NCI-H524 treated with DMSO at 0.1 percent for 48 hours (cell line): ENCODE data around the gene MGAT4C.
"Not testable (repeated sequence)": the region's sequence is repeated elsewhere in the genome, so short reads cannot be mapped to it uniquely, and the experiment has no call there.

ENCODE experiments used
- DNase-seq: peaks from one replicate; lab custom pipeline; 2025; lab: John Stamatoyannopoulos, UW

Gene MGAT4C

DNA sequence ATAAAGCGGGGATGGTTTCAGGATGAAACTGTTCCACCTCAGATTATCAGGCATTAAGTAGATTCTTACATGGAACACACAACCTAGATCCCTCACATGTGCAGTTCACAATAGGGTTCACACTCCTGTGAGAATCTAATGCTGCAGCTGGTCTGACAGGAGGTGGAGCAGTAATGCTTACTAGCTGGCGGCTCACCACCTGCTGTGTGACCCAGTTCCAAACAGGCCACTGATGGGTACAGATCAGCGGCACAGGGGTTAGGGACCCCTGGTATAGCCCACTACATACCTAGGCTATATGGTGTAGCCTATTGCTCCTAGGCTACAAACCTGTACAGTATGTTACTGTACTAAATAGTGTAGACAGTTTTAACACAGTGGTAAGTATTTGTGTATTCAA lies 129.3 kb downstream of the MGAT4C start:
- DNase-seq = not testable (repeated sequence)

DNA sequence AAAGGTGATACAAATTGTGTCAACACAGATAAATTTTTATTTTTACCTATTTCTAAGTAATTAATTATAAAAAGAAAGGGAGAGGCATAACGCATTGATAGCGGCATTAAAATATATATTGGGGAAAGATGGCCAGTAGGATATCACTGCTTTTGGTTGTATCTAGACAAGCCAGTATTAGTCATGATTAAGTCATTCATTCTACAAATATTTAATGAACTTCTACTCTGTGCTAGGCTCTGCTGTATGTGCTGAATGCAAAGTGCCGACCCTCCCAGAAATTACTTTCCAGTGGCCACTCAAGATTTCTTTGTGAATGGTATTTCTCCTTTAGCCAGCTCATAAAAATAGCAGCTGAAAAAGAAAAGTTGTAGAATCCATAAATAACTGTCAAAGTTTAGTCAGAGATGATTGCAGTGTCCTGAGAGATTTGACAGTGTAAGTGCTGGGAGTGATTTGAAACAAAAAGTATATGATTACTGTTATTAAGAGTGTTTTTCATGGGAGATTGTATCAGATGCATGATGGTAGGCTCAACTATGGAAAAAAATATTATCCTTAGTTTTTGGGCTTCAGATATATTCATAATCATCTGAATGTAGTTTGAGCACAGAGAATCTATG lies 133.2 kb downstream of the MGAT4C start:
- DNase-seq = no peak

DNA sequence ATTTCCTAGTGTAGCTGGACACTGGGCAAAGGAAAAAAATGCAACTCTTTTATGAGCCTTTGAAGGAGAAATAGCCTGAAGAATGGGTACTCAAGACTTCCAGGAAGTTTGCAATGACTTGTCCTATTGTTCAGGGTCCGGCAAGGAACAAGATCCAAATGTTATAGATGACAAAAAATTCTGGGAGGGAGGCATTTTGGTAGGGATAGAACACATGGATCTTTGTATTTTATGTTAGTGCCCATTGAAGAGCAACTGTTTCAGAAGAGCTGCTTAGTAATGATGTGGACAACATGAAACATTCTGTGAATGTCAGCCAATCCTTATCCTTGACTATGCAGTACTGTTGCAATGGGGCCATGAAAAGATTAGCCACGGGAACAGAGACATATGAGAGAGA lies 138.0 kb downstream of the MGAT4C start:
- no peak for DNase-seq

DNA sequence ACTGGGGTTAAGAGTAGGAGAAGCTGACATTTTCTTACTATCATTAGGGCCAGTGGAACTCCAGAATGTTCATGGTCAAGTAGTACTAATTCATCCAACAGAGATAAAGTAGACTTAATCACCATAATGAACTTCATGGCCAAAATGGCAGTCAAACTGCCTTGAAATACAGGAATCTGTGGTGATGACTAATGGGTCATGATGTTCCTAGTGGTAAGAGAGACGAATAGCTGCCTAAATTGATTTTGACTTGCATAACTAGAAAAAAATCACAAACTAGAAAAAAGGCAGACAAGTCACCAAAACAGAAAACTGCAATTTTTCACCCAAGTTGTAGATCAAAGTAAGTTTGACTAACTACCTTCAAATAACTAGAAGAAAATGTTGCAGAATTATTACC lies 138.5 kb downstream of the MGAT4C start:
- DNase-seq = no peak

DNA sequence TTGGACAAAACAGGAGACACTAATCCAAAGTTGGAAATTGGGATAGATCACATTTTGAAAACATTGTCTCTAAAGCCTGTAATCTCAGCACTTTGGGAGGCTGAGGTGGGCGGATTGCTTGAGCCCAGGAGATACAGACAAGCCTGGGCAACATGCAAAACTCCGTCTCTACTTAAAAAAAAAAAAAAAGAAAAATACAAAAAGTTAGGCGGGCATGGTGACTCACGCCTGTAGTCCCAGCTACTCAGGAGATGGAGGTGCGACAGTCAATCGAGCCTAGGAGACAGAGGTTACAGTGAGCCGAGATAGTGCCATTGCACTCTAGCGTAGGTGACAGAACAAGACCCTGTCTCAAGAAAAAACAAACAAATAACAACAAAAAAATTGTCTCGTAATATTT lies 152.1 kb downstream of the MGAT4C start:
- no peak for DNase-seq

DNA sequence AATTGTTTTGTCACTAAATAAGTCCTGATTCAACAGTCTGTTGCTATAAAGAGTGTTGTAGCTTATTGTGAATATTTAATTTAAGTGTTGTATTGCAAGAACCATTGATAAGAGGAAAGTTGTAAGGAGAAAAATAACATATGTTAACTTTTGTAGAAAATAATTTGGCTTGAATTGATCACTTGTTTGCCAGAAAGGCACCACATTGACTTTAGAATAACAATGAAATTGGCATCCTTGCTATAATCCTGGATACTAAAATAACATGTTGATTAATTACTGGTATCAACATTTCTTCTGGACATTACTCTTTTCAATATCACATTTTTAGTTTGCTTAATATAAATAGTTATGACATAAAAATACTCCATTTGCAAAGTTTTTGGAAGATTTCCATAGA lies 159.0 kb downstream of the MGAT4C start:
- DNase-seq = no peak

DNA sequence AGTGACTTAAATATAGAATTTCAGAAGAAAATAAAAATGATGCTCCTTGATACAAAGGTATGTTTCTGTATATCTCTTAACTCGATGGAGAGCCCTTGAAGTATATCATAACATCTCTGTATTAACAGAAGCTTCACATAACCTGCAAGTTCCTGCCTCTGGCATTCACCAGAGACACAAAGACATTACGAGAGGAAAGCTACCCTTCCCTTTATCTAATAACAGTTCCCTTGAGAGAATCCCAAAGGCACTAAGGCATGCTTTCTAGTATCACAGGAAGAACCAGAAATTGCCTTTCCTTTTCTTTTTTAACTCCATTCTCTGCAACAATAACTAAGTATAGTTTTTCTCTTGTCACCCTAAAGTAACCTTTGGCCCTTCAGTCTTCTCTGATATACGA lies 164.5 kb downstream of the MGAT4C start:
- no peak for DNase-seq

DNA sequence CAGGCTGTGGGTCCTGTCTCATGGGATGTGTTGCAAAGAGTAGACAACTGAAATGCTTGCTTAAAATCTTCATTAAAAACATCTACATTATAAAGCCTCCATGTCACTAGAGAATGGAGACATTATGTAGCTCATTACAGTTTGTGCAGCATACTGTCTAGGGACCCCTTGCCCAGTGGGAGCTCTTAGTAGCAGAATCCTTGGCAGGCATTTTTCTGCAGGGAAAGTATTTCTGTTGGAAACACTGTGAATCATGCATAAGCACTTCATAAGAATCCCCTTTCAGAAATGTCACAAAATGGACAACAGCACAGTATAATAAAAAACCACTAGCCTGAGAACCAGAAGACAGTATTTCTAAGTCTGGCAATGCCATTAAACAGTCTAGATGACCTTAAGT lies 174.3 kb downstream of the MGAT4C start:
- no peak for DNase-seq

DNA sequence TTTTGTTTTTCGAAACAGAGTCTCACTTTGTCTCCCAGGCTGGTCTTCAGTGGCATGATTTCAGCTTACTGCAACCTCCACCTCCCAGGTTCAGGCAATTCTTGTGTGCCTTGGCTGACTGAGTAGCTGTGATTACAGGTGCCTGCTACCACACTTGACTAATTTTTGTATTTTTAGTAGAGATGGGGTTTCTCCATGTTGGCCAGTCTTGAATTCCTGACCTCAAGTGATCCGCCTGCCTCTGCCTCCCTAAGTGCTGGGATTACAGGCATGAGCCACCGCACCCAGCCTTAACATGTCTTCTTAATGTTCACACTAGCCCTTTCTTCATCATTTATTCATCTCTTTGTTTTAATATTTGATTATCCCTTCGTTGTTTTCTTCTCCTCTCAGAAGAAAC lies 197.1 kb downstream of the MGAT4C start:
- DNase-seq = not testable (repeated sequence)

DNA sequence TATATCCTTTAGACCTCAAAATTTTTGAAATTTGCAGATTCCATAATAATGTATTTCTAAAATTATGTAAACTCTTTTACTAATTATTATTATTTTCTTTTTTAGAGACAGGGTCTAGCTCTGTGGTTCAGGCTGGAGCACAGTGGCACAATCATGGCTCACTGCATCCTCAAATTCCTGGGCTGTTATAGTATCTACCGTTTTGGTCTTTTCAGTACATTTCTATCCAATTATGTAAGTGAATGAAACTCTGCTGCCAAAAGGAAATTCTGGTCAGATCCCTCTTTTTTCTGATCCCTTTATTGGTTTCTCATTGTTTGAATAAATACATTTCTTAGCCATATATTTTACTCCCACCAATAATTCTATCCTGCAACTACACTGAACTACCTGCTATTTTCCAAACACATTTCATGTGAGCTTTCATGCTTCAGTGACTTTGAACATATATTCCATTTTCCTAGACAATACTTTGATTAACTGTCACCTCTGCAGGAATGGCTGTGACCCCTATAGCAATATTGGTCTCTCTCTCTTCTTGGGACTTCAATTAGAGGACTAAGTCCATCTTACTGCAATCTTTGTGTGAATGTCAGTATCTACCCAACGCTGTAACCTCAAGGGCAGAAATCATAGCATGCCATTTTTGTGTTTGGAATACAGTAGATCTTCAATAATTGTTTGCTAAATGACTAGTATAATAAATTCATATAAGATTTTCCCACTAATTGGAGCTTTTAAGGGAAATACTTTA lies 198.9 kb downstream of the MGAT4C start:
- DNase-seq = no peak

DNA sequence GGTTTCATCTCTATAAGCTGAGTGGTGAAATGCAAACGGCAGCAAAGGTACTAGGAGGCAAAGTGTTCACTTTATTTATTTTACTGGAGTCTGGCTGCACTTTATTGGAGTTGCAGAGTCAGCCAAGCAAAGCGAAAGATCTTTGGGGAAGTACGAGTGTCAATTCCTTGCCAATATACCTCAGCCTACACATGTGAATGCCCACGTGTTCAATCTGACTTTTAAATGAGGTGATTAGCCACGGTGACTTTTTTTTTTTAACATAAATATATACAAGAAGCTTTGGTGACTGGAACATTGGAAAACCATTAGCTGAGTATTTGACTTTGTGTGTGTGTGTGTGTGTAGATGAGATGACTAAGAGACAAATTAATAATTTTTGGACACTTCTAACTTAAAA lies 203.3 kb downstream of the MGAT4C start:
- no peak for DNase-seq

DNA sequence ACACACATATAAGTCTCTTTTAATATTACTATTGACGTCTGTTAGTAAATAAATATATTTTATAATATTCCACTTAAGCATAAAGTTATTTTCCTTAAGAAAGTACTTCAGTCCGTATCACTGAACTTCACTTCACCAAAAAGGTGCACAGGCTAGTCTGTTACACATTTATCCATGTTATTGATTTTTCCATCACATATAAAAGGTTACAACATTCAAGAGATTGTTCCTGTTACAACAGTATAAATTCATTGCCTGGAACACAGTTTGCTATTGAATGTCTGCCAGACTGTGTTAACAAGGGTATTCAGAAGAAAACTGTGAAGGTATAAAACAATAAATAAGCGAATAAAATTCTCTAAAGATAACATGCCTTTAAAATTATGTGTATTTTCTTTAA lies 206.2 kb downstream of the MGAT4C start:
- no peak for DNase-seq

DNA sequence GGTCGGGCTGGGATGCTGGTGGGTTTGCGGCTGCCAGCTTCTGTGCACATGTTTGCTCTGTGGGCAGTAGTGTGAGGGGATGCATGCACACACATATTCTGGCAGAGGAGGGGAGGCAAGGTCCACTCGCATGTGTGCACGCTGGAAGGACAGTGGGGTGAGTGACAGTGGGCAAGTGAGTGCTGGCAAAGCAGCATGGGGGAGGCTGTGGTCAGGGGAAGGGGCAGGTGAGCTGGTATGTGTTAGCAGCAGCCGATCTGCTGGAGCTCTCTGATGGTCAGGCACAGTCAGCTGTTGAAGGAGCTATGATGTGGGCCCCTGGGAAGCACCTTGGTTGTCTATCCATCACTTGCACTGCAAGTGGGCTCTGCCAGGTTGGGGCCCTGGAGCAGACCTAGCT lies 211.8 kb downstream of the MGAT4C start:
- DNase-seq = no peak

DNA sequence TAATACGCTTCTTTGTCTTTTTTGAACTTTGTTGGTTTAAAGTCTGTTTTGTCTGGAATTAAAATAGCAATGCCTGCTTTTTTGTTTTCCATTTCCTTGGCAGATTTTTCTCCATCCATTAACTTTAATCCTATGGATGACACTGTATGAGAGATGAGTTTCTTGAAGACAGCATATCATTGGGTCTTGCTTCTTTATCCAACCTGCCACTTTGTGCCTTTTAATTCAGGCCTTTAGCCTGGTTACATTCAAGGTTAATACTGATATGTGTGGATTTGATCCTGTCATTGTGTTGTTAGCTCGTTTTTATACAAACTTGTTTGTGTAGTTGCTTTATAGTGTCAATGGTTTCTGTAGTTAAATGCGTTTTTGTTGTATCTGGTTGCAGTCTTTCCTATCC lies 214.1 kb downstream of the MGAT4C start:
- DNase-seq = no peak

DNA sequence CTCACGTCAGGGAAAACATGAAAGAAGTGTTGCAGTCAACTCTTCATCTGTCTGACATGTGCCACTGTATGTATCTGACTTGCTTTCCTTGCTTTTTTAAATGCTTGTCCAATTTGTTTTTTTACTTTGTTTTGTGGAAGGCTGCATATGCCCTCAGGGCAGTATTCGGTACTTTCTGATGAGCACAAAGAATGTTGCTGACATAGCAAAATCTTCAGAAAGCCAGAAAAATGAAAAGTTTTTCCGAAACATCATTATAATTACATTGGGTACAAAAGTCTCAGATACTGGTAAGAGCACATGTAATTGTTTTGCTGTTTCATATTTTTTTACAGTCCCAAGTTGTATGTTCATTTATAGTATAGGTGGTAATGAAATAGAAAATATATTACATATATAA lies 237.8 kb downstream of the MGAT4C start:
- DNase-seq = no peak

DNA sequence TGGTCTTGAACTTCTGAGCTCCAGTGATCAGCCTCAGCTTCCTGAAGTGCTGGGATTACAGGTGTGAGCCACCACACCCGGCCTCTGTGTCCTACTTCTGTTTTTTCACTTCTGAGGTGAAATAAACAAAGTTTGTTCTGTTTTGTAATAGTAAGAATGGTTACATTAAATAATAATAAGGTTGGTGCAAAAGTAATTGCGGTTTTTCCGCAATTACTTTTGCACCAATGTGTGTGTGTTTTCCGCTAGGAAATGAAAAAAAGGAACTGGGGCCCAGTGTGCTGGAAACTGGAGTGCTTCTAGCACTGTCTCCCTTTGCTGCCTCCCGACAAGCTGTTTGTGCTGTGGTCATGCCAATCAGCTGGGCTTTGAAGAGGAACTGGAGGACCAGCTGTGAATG lies 241.2 kb downstream of the MGAT4C start:
- DNase-seq = no peak

DNA sequence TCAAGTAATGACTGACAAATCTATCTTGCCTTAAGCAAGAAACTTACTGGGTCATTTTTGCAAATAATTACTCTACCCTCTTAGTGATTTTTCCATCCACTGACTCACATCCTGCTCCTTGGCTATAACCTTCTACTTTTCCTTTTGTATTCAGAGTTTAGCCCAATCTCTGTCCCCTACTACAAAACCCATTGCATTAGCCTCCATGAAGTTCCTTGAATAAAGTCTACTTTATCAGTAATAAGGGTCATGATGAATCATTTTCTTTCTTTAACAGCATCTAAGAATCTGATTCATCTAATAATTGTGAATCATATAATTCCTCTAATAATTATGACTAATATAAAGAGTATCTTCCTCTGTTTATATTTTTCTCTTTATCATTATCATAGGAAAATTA lies 249.5 kb downstream of the MGAT4C start:
- DNase-seq = no peak

DNA sequence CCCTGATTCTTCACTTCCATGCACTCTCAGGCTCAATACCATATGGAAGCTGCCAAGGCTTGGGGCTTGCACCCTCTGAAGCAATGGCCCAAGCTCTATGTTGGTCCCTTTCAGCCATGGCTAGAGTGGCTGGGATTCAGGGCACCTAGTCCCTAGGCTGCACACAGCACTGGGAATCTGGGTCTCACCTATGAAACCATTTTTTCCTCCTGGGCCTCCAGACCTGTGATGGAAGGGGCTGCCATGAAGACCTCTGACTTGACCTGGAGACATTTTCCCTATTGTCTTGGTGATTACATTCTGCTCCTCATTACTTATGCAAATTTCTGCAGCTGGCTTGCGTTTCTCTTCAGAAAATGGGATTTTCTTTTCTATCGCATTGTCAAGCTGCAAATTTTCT lies 258.1 kb downstream of the MGAT4C start:
- DNase-seq = no peak

DNA sequence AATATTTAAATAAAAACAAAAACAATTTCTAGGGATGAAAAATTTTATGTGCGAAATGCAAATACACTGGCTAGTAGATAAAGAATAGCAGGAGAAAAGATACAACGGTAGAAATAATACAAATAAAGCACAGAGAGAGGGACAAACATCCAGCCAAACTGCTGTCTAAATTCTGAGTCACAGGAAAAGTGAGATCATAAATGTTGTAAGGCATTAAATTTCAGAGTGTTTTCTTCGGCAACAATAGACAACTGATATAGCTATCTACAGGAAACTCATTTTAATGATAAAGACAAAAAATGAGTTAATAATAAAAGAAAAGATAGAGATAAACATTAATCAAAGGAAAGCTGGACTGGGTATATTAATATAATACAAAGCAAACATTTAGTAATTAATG lies 259.9 kb downstream of the MGAT4C start:
- no peak for DNase-seq

DNA sequence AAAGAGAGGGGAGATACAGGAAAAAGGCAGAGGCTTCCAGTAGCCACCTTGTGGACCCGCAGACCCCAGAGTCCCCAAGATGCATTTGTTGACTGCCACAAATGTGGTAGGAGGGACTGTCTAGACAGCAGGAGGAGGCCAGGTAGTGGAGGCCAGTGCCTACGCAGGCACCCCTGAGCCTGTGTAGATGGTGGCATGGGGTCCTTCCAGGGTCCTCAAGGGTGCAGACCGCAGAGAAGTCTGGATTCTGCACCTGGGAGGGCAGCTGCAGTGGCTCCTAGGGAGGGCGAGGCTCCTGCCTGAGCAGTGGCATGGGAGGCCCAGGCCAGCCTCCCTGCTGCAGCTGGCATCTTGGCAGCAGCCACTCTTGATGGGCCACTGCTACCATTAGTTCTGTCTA lies 262.4 kb downstream of the MGAT4C start:
- DNase-seq = no peak

DNA sequence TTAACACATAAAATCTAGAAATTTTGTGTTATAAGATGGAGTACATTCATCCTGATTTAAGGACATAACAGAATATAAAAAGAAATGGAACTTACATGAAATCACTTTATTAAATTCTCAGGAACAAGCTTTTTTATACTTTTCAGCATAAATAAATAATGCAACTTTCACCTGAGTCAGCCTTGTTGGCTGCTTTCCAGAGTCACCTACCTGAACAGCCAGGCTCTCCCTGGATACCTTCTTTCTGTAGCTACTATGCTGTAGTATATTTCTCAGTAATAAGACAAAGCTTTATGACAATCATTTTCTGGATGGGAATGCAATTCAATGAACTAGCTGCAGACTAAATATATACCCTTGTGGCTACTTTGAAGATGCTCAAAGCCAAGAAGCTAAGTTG lies 270.2 kb downstream of the MGAT4C start:
- no peak for DNase-seq

DNA sequence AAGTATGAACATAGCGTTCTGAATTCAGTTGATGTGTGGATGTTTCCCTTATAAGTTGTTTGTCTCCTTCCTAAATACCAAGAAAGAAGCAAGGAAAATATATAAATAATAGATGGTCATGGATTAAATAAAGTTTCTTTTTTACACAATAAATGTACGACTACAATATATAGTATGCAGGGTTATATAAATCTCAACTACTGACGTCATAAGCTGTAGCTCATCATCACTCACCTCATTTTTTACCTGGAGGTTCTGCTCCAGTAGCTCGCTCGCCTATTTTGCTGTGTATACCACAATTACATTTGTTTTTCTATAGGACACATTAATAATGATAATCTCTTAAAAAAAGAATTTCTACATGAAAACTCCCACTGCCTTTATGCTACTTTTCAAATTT lies 272.6 kb downstream of the MGAT4C start:
- no peak for DNase-seq

DNA sequence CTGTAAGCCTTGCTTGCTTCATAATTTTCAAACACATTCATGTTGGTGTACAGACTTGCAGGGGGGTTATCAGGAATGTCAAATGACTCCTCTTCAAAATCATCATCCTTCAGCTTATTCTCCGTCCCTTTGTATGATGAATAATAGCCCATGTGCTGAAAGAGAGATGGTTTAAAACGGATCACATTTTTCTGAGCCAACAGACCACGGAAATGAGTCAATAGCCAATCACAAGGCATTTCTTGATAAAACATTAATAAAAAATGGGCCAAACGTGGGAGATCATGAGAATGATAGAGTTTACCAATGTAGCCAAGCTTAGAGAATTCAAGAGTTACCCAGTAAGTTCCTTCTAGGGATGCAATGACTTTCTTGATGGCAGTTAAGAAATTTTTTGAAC lies 276.6 kb downstream of the MGAT4C start:
- no peak for DNase-seq

DNA sequence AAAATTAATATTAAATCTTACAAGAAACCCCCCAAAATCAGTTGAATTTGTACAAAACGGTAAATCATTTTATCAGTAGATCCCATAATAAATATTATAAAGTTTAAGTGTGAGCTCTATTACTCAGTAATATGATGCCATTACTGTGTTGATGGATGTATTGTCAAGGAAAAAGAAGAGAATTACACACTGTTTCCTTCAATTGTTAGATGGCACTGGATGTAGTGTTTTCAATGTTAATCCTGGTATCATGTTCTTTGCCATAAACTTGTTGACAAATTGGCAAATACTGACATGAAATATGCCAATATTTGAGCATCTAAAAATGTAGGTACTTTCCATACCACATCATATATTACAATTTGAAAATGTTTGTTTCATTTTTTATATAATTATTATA lies 280.5 kb downstream of the MGAT4C start:
- DNase-seq = no peak
